GM21381 (cell line): ENCODE data around the gene BCAS4.
"Not testable (repeated sequence)": the region's sequence is repeated elsewhere in the genome, so short reads cannot be mapped to it uniquely, and the experiment has no call there.

ENCODE experiments used
- ATAC-seq: cut with Tn5 transposase; IDR thresholded peaks from one replicate; pipeline ENCODE4 v1.9.1; 2021; ENCODE audit warnings: mild to moderate bottlenecking, moderate library complexity; ENCODE audit not compliant: unreplicated experiment

The BCAS4 gene

GRCh38 chr20:50794846-50795634, at the start of gene BCAS4:
Gene BCAS4, plus strand, starts transcription at chr20:50795061. Its CDS starts 23 bp downstream, at chr20:50795084.
- ATAC-seq: peak; percentile 70

- no peak for ATAC-seq
These were observed 49.2 kb upstream of the BCAS4 start for GRCh38 chr20:50745634-50746137.

GRCh38 chr20:50746138-50746940, 48.5 kb upstream of the BCAS4 start:
- no peak for ATAC-seq

- no peak for ATAC-seq
These were observed 47.6 kb upstream of the BCAS4 start for GRCh38 chr20:50747275-50747674.

- ATAC-seq: no peak
These were observed 44.7 kb upstream of the BCAS4 start for GRCh38 chr20:50750145-50750671.

- no peak for ATAC-seq
These were observed 41.7 kb upstream of the BCAS4 start for GRCh38 chr20:50753152-50753551.

GRCh38 chr20:50754420-50754819, 40.4 kb upstream of the BCAS4 start:
- ATAC-seq: no peak

- no peak for ATAC-seq
These were observed 38.4 kb upstream of the BCAS4 start for GRCh38 chr20:50756447-50756846.

- no peak for ATAC-seq
These were observed 36.4 kb upstream of the BCAS4 start for GRCh38 chr20:50758469-50758868.

GRCh38 chr20:50758992-50759391, 35.9 kb upstream of the BCAS4 start:
- ATAC-seq: no peak

GRCh38 chr20:50759678-50760077, 35.2 kb upstream of the BCAS4 start:
- no peak for ATAC-seq

GRCh38 chr20:50762045-50762422, 32.8 kb upstream of the BCAS4 start:
- no peak for ATAC-seq

GRCh38 chr20:50762435-50763220, 32.2 kb upstream of the BCAS4 start:
- no peak for ATAC-seq

- not testable (repeated sequence) for ATAC-seq
These were observed 31.1 kb upstream of the BCAS4 start for GRCh38 chr20:50763550-50764458.

- ATAC-seq: not testable (repeated sequence)
These were observed 29.6 kb upstream of the BCAS4 start for GRCh38 chr20:50765251-50765650.

GRCh38 chr20:50765674-50766073, 29.2 kb upstream of the BCAS4 start:
- no peak for ATAC-seq

GRCh38 chr20:50766955-50767809, 27.7 kb upstream of the BCAS4 start:
- ATAC-seq: not testable (repeated sequence)

- ATAC-seq: not testable (repeated sequence)
These were observed 25.9 kb upstream of the BCAS4 start for GRCh38 chr20:50768991-50769390.

- not testable (repeated sequence) for ATAC-seq
These were observed 25.2 kb upstream of the BCAS4 start for GRCh38 chr20:50769551-50770085.
